Adrenal gland (tissue), 12 donors: ENCODE measurements around the gene CDHR2. TPM values are rescaled to one million over a fixed set of nuclear protein-coding genes. Genes with fewer than 3 reads are reported as not detected.
A peak's percentile ranks its signal among the peaks of the same experiment; 100 is the strongest.

ENCODE experiments used
- DNase-seq, 7 donors: peaks; one replicate each; pipeline ENCODE4 v3.0.0-alpha.2; 2019 to 2020
- H3K27ac ChIP-seq, 5 donors: fragments of 200-600 bp; sonication (generic) in 4 of 5; 1 replicate in 3 of 5; 2 replicates in 2 of 5; pipeline versions ENCODE4 v1.5.1 to v1.8.0; 2016 to 2020; ENCODE audit warnings: mild to moderate bottlenecking in 1 of 5
- H3K27me3 ChIP-seq: fragments of 200-600 bp; 2 replicates; pipeline ENCODE4 v1.8.0; 2021
- H3K36me3 ChIP-seq, 2 donors: fragments of 200-600 bp; replicated peaks in 1 of 2; 1 replicate in 1 of 2; 2 replicates in 1 of 2; pipeline versions ENCODE4 v1.5.1 to v1.8.0; 2018 to 2022
- H3K4me1 ChIP-seq, 2 donors: fragments of 200-600 bp; replicated peaks in 1 of 2; 1 replicate in 1 of 2; 2 replicates in 1 of 2; pipeline versions ENCODE4 v1.5.1 to v1.8.0; 2018 to 2021
- H3K4me3 ChIP-seq, 4 donors: fragments of 200-600 bp; sonication (generic) in 3 of 4; one replicate each; pipeline ENCODE4 v1.5.1; 2016 to 2018
- H3K9me3 ChIP-seq, 3 donors: fragments of 200-600 bp; sonication (generic) in 1 of 3; replicated peaks in 1 of 3; 1 replicate in 2 of 3; 2 replicates in 1 of 3; pipeline versions ENCODE4 v1.5.1 to v1.8.0; 2016 to 2021
- POLR2A ChIP-seq, 2 donors: fragments of 450-650 bp; IDR thresholded peaks; one replicate each; pipeline ENCODE4 v1.6.1; 2017; ENCODE audit warnings: antibody characterized with exemption in 2 of 2, mild to moderate bottlenecking in 2 of 2, moderate library complexity in 1 of 2
- WGBS, 4 donors: extraction: QIAGEN DNeasy Blood & Tissue Kit in 2 of 4; methylation state at CpG; one replicate each; pipeline versions ENCODE4 v1.1.5 to v1.1.7; 2013 to 2017; 5-methylcytosine and 5-hydroxymethylcytosine counted together
- intact Hi-C, 2 donors: fragments of 100-400 bp; cut with DNase I; formaldehyde crosslinking; loops; one replicate each; pipeline versions ENCODE4 v1.14.1 to v1.15.0; 2022 to 2023
- polyA plus RNA-seq, 3 donors: library from polyadenylated mRNA; stranded (reverse); fragments of 200-250 nt in 2 of 3; fragments of 350-450 nt in 1 of 3; fragmentation: Illumina TruSeq in 1 of 3; extraction: RNeasy Lipid Tissue Mini Kit (QIAGEN cat#74804) in 1 of 3; gene quantifications; one replicate each; pipeline ENCODE4 v1.2.3, GENCODE V29; 2013 to 2014
- total RNA-seq, 9 donors: library from RNA; depleted of rRNA in 4 of 9; stranded (reverse); fragments of >200 nt in 4 of 9; fragments of 120-200 nt in 1 of 9; fragmentation: NEBNext Ultra II Directional in 1 of 9; extraction: Animal tissue kit (Norgen Biotek cat#: 25700) in 1 of 9; gene quantifications; one replicate each; pipeline versions ENCODE4 v1.1.0 to v1.2.4, GENCODE V29; 2013 to 2023
- TF ChIP-seq, protein P1 (sequence below), 6 experiments: fragments of 450-650 bp in 4 of 6; fragments of 200-600 bp in 2 of 6; sonication (generic) in 1 of 6; IDR thresholded peaks; 1 replicate in 5 of 6; 2 replicates in 1 of 6; pipeline versions ENCODE4 v1.5.1 to v1.8.0; 2016 to 2021; ENCODE audit warnings: antibody characterized with exemption in 6 of 6, mild to moderate bottlenecking in 2 of 6, moderate library complexity in 1 of 6
- donor health status: healthy with polysubstance abuse.
- donor health status: Bipolar disorder and iron deficiency.
- donor health status: DM: yes; HTN: yes; CAD: no.
- donor health status: DM: no; HTN: no; CAD: no.
- donor health status: DM: no; HTN: no; CAD: no.
- donor health status: DM: yes; HTN: yes; CAD: no.

CDHR2 gene
- total and polyA plus RNA-seq, 12 donors: under 0.01 to 0.55 (median 0.15) TPM; not detected in 2

- Histone ChIP-seq H3K27ac (peak overlapping the region in 3 of 5 donors; percentile 92 to 98 (median 98)), H3K9me3 (no peaks in the 10 kb centered on the region), H3K27me3 (no peaks in the 10 kb centered on the region), H3K4me1 (peaks cover 26 to 43% of the 10 kb centered on the region in 2 donors), H3K36me3 (peaks cover 0 to 26% of the 10 kb centered on the region in 2 donors), H3K4me3 (no peak overlapping the region)
- intact Hi-C loops: no loop called here
- DNase-seq: peak in 6 of 7 donors; percentile 55 to 81 (median 66)
- TF ChIP-seq, protein P1, sequence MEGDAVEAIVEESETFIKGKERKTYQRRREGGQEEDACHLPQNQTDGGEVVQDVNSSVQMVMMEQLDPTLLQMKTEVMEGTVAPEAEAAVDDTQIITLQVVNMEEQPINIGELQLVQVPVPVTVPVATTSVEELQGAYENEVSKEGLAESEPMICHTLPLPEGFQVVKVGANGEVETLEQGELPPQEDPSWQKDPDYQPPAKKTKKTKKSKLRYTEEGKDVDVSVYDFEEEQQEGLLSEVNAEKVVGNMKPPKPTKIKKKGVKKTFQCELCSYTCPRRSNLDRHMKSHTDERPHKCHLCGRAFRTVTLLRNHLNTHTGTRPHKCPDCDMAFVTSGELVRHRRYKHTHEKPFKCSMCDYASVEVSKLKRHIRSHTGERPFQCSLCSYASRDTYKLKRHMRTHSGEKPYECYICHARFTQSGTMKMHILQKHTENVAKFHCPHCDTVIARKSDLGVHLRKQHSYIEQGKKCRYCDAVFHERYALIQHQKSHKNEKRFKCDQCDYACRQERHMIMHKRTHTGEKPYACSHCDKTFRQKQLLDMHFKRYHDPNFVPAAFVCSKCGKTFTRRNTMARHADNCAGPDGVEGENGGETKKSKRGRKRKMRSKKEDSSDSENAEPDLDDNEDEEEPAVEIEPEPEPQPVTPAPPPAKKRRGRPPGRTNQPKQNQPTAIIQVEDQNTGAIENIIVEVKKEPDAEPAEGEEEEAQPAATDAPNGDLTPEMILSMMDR (IDR thresholded peaks at IDR 0.05): no peak
- TF ChIP-seq POLR2A (IDR thresholded peaks at IDR 0.05): no peak
- WGBS, 4 donors: 13 to 37% (median 16%) methylated on average over 4 to 10 of the region's 10 CpGs
These were observed 15.1 kb upstream of the CDHR2 start for GRCh38 chr5:176533894-176534611.

- intact Hi-C loops: loop anchor here in 1 of 2 donors (5.0 kb wide), 1 partner anchor 117 kb away; the partner anchor contains the start of gene CLTB
- Histone ChIP-seq H3K27me3 (no peaks in the 10 kb centered on the region), H3K4me1 (peaks cover 26 to 45% of the 10 kb centered on the region in 2 donors), H3K36me3 (peaks cover 0 to 20% of the 10 kb centered on the region in 2 donors), H3K27ac (peak overlapping the region in 3 of 5 donors; percentile 92 to 98 (median 98)), H3K9me3 (no peaks in the 10 kb centered on the region), H3K4me3 (no peak overlapping the region)
- 48 to 54% (median 50%) methylated on average over 4 of the region's 4 CpGs; no CpG with 5 or more reads in 1 of the 4 donors for WGBS, 4 donors
- peak in 1 of 2 donors; percentile 27 for TF ChIP-seq POLR2A (IDR thresholded peaks at IDR 0.05)
- TF ChIP-seq, protein P1 (IDR thresholded peaks at IDR 0.05): no peak
- DNase-seq: peak; percentile 46 to 79 (median 70)
These were observed 14.5 kb upstream of the CDHR2 start for GRCh38 chr5:176534640-176535039.

DNA sequence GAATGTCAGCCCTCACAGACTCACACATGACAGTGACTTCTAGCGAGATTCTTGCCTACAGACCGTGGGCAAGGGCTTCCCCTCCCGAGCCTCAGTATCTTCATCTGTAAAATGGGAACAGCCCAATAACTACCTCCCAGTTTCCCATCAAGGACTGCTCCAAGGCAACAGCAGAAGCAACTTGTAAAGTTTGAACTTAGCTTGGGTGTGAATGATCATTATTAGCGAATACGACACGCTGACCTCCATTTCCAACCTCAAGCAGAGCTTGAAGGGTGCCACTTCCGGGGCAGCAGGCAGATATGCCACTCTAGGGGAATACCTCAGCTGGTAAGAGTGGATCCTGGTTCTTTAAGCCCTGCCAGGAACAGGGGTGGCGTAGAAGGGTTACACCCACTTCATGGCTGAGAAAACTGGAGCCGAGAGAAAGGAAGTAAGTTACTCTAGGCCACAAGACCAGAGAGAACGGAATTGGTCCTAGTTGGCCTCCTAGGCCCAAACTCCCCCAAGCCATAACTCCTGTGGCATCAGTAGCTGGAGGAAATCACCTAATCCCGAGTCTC is 14.0 kb upstream of the CDHR2 start:
- intact Hi-C loops: loop anchor here in 1 of 2 donors (5.0 kb wide), 1 partner anchor 118 kb away; the partner anchor contains the start of gene CLTB
- H3K9me3 ChIP-seq: no peaks in the 10 kb centered on the region
- DNase-seq: peak in 2 of 7 donors; percentile 34 to 59
- TF ChIP-seq POLR2A (IDR thresholded peaks at IDR 0.05): no peak
- TF ChIP-seq, protein P1 (IDR thresholded peaks at IDR 0.05): no peak
- H3K27me3 ChIP-seq: no peaks in the 10 kb centered on the region
- peak overlapping the region in 4 of 5 donors; percentile 91 to 98 (median 95) for H3K27ac ChIP-seq
- H3K4me1 ChIP-seq: peaks cover 26 to 45% of the 10 kb centered on the region in 2 donors
- WGBS, 4 donors: 30 to 52% (median 46%) methylated on average over 5 to 11 of the region's 11 CpGs
- H3K4me3 ChIP-seq: peak overlapping the region in 1 of 4 donors; percentile 74
- H3K36me3 ChIP-seq: peaks cover 0 to 18% of the 10 kb centered on the region in 2 donors

- peak in 2 of 7 donors; percentile 23 to 44 for DNase-seq
- WGBS, 4 donors: 6 to 14% (median 9%) methylated on average over 4 to 9 of the region's 9 CpGs
- Histone ChIP-seq H3K9me3 (no peaks in the 10 kb centered on the region), H3K4me3 (peak overlapping the region in 3 of 4 donors; percentile 74 to 88 (median 74)), H3K27me3 (no peaks in the 10 kb centered on the region), H3K4me1 (peaks cover 26 to 45% of the 10 kb centered on the region in 2 donors), H3K36me3 (peaks cover 0 to 14% of the 10 kb centered on the region in 2 donors), H3K27ac (peak overlapping the region in 4 of 5 donors; percentile 91 to 98 (median 95))
- intact Hi-C loops: loop anchor here in 1 of 2 donors (5.0 kb wide), 1 partner anchor 118 kb away; the partner anchor contains the start of gene CLTB
- no peak for TF ChIP-seq POLR2A (IDR thresholded peaks at IDR 0.05)
- TF ChIP-seq, protein P1 (IDR thresholded peaks at IDR 0.05): no peak
These were observed 13.4 kb upstream of the CDHR2 start for GRCh38 chr5:176535664-176536131.
